Activated T-helper 1 cell treated with Interleukin-2 at 50 U/mL for 16 hours (primary cell): ENCODE data around the gene ULBP1.
"Not testable (repeated sequence)": the region's sequence is repeated elsewhere in the genome, so short reads cannot be mapped to it uniquely, and the experiment has no call there.

Experiments
- DNase-seq: peaks from one replicate; pipeline ENCODE4 v3.0.0-alpha.2; 2020; ENCODE audit warnings: low read depth

Gene ULBP1, protein sequence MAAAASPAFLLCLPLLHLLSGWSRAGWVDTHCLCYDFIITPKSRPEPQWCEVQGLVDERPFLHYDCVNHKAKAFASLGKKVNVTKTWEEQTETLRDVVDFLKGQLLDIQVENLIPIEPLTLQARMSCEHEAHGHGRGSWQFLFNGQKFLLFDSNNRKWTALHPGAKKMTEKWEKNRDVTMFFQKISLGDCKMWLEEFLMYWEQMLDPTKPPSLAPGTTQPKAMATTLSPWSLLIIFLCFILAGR

DNA sequence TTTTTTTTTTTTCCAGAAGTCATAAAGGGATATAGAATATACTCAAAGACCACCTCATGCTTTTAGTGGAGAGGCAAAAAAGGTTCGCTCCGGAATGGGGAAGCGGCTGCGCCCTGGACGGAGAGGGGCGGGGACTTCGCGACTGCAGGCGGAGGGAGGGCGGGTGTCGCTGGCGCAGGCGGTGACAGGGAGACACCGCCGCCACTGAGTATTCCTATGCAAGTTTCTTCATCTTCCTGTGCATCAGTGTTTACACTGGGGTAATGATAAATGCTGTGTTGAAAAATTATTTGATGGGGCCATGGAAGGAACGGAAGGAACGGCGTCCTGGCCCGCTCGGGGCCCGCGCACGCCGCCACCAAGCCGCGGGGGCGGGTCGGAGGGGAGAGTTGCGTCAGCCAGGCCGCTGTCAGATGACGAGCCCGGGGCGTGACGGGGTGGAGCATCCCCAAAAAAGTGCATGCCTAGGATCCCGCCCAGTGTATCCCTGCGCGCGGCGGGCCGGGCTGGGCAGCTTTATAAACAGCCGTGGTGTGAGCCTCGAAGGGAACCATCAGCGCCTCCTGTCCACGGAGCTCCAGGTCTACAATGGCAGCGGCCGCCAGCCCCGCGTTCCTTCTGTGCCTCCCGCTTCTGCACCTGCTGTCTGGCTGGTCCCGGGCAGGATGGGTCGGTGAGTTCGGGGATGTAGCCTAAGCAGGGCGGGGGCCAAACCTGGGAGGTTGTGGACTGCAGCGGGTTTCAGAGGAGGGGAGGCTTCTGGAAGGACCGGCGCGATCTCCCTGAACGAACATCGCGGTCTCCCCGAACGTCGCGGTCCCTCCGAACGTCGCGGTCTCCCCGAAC lies at the start of gene ULBP1:
TSS of gene ULBP1 (plus strand) at position 482 of the 846 bp plus-strand sequence. CDS start at position 589, 107 bp downstream.
- peak; percentile 42 for DNase-seq

DNA sequence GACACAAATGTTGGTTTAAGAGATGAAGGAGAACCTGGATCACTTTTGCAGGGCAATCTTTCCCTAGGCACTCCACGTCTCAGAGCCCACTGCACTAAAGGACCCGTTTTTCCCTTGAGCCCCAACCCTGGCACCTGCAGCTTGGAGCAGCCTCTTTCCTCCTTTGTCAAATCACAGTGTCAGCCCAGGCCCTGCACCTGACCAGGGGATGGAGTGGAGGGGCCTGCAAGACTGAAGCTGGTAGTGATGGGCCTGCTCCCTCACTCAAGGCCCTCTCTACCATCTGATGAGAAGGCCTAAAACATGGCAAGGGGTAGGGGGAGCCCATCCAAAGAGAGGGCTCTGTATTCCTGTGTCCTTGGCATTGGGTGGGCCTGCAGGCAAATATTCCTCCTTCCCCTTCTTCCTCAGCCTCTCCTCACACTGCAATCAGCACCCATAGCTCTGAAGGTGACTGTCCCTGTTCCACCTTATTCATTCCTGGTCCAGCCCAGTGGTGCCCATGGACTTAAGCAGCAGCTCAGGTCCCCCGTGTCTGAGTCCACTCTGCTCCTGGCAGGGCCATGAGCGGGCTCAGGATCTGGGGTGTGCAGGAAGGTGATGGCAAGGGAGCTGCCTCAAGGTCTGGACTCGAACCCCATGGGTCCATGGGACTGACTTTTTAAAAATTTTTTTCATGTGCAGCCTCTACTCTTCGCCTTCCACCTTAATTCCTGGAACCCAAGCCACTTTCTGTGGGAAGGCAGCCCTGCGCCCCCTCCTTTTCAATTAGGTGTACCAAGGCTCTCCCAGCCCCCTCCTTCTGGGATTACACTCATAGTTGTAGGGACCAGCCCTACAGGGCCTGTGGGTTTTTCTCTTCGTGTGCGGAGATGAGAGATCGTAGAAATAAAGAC lies 47.5 kb upstream of the ULBP1 start:
- no peak for DNase-seq

DNA sequence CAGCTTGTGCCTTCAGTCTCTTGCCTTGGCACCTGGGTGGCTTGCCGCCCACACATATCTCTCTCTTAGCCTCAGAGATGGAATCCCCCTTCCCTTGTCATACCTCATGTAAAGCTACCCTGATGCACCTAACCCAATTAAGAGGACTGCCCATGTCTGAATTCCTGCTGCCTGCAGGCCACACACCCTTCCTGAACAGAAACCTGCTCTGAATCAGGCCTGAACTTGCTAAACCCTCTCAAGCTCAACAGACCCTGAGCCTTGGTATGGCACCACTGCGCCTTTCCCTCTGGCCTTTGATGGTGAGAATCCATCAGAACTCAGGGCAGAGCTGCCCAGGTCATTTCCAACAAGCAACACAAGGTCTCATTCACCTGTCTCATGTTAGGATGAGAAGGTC lies 46.1 kb upstream of the ULBP1 start:
- DNase-seq, result no peak

DNA sequence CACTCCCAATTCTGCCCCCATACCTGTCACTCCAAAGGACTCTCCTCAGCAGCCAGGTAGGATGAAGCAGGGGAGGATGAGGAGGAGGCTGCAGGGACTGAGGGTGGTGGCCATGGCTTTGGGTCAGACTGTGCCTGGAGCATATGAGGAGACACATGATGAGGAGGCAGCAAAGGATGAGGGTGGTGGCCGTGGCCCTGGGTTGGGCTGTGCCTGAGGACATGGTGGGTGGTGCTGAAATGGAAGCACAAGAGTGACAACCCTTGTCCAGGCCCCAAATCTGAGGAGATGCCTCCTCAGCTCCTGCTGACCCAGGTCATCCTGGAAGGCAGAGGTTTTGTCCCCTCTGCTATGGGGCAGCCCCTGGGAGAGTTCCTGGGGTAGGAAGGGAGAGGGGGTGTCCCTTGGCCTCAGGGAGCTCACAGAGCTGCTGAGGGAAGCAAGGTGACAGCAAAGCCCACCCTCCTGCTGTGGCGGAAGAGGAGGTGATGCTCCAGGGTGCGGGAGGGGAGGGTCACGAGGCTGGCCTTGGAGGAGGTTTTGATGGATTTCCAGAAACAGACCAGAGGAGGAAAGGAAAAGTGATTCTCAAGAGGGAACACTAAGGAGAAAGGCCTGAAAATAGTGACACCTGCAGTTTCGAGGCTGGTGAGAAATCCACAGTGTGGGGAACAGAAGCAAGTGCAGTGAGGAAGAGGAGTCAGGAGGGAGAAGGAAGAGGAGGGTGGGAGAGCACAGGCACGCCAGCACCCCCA lies 45.4 kb upstream of the ULBP1 start:
- DNase-seq, result no peak

DNA sequence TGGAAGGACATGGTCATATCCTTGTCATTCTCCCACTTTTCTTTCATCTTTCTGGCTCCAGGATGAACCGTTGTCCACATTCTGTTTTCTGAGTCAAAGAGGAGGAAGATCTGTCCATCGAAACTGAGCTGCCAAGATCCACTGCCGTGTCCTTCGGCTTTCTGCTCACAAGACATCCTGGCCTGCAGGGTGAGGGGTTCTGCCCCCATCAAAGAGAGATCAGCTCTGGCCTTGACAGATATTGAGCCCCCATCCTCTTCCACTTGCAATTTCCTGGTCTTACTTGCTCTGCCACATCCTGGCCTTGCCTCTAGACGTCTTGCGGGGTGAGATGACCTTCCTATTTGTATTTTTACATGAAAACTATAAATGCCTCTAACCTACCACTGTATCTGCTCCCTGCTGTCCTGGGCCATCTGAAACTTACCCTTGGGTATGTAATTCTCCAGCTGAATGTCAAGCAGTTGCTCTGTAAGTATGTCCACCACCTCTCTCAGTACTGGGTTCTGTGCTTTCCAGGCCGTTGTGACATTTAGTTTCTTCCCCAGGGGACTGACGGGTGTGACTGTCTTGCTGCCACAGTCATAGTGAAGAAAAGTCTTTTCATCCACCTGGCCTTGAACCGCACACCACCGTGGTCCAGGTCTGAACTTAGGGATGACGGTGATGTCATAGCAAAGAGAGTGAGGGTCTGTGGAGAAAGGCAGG lies 44.5 kb upstream of the ULBP1 start:
- not testable (repeated sequence) for DNase-seq

DNA sequence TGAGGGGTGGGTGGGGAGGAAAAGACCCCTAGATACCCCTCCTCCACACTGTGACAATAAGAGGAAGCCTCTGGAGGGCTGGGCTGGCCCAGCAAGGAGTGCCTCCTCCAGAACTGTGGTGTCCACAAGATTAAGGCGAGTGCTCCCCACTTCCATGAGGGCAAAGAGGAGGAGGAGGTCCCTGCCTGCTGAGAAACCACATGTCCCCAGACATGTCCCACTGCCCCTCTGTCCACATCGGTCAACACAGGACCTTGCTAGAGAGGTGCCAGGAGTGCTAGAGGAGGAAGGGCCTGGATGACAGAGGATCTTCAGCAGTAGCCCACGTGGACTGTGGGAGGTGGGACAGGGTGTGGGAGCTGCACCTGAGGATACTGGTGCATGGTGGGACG lies 43.9 kb upstream of the ULBP1 start:
- DNase-seq, result no peak

DNA sequence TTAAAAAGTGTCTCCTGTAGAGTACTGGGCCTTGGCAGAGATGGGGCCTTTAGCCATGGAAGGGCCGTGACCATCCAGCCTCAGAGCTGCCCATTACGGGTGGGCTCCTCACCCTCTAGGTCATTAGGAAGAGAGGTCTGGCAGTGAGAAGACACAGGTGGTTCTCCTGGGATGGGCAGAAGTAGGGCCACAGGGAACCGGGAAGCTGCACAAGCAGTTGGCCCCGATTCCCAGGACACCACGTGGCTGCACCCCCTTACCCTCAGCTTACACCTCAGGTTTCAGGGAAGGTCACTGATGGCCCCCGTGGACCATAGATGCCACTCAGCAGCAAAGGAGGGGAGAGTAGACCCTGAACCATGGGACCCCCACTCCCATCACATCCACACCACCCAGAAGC lies 42.4 kb upstream of the ULBP1 start:
- no peak for DNase-seq

DNA sequence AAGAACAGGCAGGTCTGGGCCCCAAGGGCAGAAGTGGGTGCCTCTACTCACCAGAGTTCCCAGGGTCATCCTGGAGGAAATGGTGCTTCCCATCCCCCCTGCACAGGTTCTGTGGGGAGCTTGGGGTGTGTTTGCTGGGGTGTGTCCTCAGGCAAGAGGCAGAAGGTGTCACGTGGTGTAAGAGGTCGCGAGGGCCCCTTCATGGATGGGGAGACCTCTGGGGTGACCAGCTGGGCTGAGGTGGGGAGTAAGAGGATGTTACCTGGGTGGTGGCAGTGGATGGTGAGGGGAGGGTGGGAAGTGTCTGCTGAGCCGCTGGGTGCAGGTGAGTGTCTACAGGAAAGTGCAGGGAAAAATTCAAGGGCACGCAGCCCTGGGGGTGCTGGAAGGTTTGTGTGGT lies 41.7 kb upstream of the ULBP1 start:
- DNase-seq, result not testable (repeated sequence)

DNA sequence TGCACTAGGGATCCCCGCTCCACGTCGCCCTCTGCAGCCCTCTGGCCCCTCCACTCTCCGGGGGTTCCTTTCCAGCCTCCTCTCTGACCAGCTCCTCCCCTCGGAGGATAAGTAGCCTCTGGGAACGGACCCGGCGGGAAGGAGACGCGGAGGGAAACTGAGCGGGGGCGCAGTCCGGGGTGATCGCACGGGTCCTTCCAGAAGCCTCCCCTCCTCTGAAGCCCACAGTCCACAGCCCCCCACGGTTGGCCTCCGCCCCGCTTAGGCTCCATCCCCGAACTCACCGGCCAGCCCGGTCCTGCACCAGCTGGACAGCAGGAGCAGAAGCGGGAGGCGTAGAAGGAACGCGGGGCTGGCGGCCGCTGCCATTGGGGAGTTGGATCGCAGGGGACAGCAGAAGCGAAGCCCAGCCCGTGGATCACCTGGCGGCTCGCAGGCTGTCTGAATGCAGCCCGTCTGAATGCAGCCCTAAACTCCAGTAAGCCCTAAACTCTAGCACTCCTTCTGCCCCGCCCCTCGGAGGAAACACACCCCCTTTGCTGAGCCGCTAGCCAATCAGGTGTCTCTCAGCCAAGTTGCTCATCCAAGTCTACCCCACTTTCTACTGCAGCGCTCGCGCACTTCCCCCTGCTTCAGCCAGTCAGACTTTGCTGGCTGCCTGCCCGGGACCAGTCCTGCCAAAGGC lies 41.0 kb upstream of the ULBP1 start, which contains the start of gene RAET1G:
TSS of gene RAET1G (minus strand) at position 480 of the 685 bp plus-strand sequence. CDS start at position 369, 111 bp downstream.
- DNase-seq, result peak; percentile 63

DNA sequence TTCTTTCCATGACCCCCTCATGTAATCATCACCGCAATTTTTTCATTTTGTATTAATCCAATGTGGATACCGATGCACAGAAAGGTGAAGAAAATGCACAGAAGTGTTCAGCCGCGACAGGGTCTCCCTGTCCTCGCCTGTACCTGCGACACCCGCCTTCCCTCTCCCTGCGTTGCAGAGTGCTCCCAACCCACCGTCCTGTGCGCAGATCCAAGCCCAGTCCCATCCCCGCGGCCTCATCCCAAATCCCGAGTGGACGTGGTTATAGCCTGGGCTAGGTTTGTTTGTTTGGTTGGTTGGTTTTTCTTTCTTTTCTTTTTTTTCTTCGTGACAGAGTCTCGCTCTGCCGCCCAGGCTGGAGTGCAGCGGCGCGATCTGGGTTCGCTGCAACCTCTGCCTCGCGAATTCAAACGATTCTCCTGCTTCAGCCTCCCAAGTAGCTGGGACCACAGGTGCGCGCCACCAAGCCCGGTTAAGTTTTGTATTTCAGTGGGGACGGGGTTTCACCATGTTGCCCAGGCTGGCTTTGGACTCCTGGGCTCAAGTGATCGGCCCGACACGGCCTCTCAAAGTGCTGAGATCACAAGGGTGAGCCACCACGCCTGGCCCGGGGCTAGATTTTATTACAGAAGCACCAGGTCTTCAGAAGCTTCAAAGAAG lies 40.3 kb upstream of the ULBP1 start:
- DNase-seq, result no peak

DNA sequence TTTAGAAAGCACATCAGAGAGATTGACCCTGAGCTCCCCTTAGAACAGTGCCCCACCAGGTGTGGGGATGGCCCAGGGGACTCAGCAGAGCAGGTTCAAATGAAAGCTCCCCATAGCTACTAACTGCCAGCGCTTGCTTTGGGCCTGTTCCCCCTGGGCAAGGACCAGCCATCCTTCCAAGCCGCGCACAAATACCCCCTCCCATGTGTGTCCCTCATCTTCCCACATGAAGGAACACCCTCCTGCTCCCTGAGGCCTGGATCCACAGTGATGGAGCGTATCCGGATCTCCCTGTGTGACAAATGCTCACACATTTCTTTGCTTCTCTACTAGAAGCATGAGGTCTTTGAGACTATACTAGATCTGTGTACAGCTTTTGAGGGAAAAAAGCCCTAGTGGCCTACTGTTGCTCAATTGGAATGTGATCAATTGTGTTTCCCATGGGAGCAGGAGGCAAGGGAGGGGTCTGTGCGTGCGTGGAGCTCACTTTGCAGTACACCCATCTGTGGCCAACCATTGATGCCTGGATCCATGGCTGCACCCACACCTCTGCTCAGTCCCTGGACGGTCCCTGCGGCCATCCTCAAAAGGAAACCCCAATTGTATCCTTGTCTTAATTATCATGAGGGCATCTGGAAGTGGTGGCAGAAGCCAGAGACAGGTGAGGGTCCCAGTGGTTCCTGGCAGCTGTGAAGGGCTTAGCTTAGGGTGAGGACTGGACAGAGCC lies 39.4 kb upstream of the ULBP1 start:
- DNase-seq, result no peak

DNA sequence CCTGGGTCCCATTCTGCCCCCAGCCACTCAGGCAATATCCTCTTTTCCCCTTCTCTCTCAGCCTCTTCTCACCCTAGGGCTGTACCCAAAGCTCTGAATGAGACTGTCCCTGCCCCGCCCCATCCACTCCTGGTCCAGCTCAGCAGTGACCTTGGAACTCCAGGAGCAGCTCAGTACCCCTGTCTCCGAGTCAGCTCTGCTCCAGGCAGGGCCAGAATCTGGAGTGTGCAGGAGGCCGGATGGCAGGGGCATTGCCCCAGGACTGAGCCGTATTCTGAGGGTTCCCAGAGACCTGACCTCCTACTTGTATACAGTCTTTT lies 38.9 kb upstream of the ULBP1 start:
- no peak for DNase-seq

DNA sequence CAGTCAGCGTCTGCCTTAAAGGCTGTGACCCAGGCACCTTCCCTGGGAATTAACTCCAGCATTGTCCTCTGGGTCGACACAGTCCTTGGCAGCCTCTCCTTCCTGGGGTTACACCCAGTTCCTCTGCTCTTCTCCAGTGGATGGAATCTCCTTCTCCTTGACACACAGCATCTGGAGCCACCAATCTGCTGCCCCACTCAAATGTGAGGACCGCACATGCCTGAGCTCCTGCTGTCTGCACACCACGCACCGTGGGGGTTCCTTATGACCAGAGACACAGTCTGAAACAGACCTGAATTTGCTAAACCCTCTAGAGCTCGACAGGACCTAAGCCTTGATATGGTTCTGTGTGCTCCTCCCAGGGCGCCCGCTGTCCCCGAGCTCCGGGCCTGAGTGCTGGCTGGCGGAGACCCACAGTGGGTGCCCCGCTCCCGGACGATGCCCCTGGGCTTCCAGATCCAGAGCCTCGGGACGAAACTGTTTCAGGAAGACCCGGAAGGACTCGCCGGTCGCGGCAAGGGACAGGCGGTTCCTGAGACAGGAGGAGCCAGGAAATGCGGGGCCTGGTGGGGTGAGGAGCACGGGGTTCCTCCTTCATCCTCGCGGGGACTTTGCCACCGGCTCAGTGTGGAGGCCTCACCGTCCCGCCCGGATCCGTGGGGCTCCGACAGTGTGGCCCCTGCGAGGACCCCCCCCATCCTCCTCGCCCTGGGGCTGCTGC lies 38.3 kb upstream of the ULBP1 start:
- DNase-seq, result no peak

DNA sequence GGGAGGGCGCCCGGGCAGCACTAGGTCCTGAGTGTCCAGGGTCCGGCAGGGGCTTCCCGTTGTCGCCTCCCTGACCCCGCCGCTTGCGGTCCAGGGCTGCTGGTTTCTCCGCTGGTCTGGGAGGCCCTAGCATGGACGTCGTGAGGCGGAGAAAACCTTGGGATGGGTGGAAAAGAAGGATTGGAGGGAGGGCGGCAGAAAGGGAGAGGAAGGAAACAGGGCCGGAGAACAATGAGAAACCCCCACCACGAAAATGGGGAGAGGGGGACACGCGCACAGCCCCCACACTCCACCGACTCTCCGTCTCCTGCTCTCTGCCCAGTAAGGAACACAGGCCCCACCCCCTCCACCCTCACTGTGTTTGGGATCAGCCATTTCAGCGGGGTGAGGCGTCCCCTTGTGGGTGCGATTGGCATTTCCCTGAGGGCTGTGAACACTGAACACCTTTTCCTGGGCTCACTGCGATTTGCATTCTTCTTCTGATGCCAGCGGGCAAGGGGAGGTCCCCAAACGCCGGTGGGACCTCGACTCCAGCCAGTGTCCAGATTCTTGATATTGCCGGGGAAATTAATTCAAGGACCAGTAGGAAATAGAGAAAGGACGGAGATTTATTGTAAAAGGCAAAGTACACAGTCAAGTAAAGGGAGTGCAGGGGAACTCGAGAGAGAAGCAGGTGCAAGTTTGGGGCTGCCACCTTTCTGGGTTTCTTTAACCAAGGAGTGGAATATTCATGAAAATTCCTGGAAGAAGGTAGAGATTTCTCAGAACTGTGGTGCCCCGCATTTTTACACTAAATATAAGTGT lies 37.6 kb upstream of the ULBP1 start:
- DNase-seq, result peak; percentile 46

DNA sequence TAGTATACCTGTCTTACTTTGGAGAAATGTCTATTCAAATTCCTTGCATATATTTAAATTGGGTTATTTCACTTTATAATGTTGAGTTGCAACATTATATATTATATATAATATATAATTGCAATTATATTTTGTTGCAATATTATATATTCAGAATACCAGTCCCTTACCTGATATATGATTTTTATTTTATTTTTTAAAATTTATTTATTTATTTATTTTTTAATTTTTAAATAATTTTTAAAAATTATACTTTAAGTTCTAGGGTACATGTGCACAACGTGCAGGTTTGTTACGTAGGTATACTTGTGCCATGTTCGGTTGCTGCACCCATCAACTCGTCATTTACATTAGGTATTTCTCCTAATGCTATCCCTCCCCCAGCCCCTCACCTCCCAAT lies 36.7 kb upstream of the ULBP1 start:
- DNase-seq, result not testable (repeated sequence)

DNA sequence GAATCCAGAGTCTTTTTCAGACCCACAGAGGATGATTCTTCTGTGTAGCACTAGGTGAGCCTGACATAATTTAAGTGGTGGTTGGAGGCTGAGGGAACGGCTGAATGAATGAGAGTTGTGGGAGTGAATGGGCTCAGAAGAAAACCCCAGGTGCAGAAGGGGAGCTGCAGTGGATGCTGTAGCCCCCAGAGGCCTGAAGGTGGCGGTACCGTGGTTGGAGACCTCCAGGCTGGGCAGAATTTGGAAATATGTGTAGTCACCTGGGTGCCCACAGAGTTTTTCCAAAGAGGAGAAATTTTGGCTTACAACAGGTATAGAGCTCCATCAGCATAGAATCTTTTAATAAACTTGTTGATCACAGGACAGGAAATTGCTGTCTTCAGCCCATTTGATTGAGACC lies 34.3 kb upstream of the ULBP1 start:
- no peak for DNase-seq

DNA sequence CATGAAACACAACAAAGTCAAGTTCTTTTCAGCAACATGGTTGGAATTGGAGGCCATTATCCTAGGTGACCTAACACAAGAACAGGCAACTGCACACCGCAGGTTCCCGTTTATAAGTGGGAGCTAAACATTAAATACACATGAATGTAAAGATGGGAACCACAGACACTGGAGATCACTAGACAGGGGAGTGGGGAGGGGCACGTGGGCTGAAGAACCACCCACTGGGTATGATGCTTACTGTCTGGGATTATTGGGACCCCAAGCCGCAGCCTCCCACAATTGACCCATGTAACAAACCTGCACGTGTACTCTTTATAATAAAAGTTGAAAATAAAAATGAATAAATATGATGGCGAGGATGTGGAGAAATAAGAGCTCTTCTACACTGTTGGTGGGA lies 32.2 kb upstream of the ULBP1 start:
- no peak for DNase-seq

DNA sequence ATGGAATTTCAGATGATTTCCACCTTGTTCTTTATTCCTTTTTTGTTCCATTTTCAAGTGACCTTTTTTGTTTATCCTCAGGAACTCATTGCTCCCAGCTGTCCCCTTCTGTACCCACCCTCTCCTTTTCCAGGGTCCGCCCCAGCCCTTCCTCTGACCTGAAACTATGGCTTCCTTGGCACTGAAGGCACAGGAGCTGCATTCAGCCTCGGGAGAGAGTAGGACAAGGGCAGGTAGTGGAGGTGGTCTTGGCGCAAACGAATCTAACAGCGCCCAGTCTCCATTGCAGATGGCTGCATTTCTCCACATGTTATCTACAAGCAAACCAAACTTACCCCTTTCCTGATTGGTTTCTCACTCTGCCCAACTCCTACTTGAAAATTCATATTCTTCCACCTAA lies 30.7 kb upstream of the ULBP1 start:
- no peak for DNase-seq
